OCI-LY3 (cell line): ENCODE data around the gene EHF.

Experiments used
- H2AFZ ChIP-seq: fragments of 200-600, 300-600 bp; shearing (Covaris generic); 2 replicates; pipeline ENCODE4 v1.6.0; 2014; ENCODE audit warnings: antibody characterized with exemption, low read depth, low read length
- H3K27ac ChIP-seq: fragments of 200-600, 300-600 bp; sonication (generic); 2 replicates; pipeline ENCODE4 v1.5.1; 2014; ENCODE audit warnings: mild to moderate bottlenecking, low read length, moderate library complexity, mixed read lengths
- H3K27me3 ChIP-seq: fragments of 200-600, 300-600 bp; sonication (generic); 2 replicates; pipeline ENCODE4 v1.6.1; 2014; ENCODE audit warnings: low read depth, low read length, mixed read lengths
- H3K36me3 ChIP-seq: fragments of 200-600, 300-600 bp; sonication (generic); replicated peaks from 2 replicates; pipeline ENCODE3; 2014; ENCODE audit warnings: low read depth, low read length, mixed read lengths
- H3K4me1 ChIP-seq: fragments of 300-600, 200-600 bp; sonication (generic); 2 replicates; pipeline ENCODE4 v1.6.1; 2014; ENCODE audit warnings: low read length, mixed read lengths
- H3K4me2 ChIP-seq: fragments of 200-600, 300-600 bp; sonication (generic); 2 replicates; pipeline ENCODE4 v1.6.1; 2014; ENCODE audit warnings: low read length, mixed read lengths
- H3K4me3 ChIP-seq: fragments of 300-600, 200-600 bp; sonication (generic); 2 replicates; pipeline ENCODE4 v1.5.1; 2014; ENCODE audit warnings: antibody characterized with exemption, mild to moderate bottlenecking, low read length, moderate library complexity
- H3K79me2 ChIP-seq: fragments of 300-600, 200-600 bp; shearing (Covaris generic); 2 replicates; pipeline ENCODE4 v1.6.1; 2014; ENCODE audit warnings: mild to moderate bottlenecking, low read length, mixed read lengths
- H3K9ac ChIP-seq: fragments of 300-600, 200-600 bp; shearing (Covaris generic); 2 replicates; pipeline ENCODE4 v1.6.0; 2014; ENCODE audit warnings: mild to moderate bottlenecking, low read length, moderate library complexity
- H3K9me3 ChIP-seq: fragments of 200-600, 300-600 bp; shearing (Covaris generic); 2 replicates; pipeline ENCODE4 v1.6.1; 2014; ENCODE audit warnings: low read length, mixed read lengths; ENCODE audit not compliant: insufficient read depth
- H4K20me1 ChIP-seq: fragments of 200-600, 300-600 bp; sonication (generic); 2 replicates; pipeline ENCODE4 v1.6.1; 2016; ENCODE audit warnings: low read length, mixed read lengths; ENCODE audit not compliant: insufficient read depth
- EZH2phosphoT487 ChIP-seq: fragments of 200-600 bp; shearing (Covaris generic); IDR thresholded peaks from 2 replicates; pipeline ENCODE4 v1.6.1; 2018; ENCODE audit warnings: antibody characterized with exemption, mixed run types, low read depth
- TF ChIP-seq, protein P1 (sequence below): fragments of 200-600, 300-600 bp; sonication (generic); IDR thresholded peaks from 2 replicates; pipeline ENCODE4 v1.5.1; 2014; ENCODE audit warnings: antibody characterized with exemption, low read length, low read depth

Gene EHF

DNA sequence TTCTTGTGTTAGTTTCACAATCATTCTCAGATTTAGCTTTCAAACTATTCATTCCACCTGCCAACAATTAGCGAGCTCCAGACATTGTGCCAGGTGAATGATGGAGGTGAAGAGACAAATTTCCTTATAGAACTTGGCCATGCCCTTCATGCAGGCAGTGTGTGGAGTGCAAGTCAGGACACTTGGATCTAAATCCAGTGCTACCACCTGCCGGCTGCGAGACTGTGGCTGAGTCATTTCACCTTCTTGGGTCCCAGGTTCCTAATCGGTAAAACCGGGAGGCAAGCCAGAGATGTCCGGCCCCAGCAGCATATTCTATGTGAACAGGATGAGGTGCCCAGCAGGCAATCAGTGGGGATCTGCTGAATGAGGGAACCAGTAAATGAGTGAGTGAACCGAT, 18.6 kb upstream of the EHF start:
- H3K27ac ChIP-seq, result no peak overlapping the region
- H3K4me1 ChIP-seq, result peaks cover 37% of the 10 kb centered on the region
- H4K20me1 ChIP-seq, result no peaks in the 10 kb centered on the region
- no peak for TF ChIP-seq EZH2phosphoT487
- TF ChIP-seq, protein P1, sequence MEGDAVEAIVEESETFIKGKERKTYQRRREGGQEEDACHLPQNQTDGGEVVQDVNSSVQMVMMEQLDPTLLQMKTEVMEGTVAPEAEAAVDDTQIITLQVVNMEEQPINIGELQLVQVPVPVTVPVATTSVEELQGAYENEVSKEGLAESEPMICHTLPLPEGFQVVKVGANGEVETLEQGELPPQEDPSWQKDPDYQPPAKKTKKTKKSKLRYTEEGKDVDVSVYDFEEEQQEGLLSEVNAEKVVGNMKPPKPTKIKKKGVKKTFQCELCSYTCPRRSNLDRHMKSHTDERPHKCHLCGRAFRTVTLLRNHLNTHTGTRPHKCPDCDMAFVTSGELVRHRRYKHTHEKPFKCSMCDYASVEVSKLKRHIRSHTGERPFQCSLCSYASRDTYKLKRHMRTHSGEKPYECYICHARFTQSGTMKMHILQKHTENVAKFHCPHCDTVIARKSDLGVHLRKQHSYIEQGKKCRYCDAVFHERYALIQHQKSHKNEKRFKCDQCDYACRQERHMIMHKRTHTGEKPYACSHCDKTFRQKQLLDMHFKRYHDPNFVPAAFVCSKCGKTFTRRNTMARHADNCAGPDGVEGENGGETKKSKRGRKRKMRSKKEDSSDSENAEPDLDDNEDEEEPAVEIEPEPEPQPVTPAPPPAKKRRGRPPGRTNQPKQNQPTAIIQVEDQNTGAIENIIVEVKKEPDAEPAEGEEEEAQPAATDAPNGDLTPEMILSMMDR, result no peak
- H3K4me3 ChIP-seq, result no peak overlapping the region
- H3K4me2 ChIP-seq, result no peak overlapping the region
- H3K9ac ChIP-seq, result no peak overlapping the region
- H2AFZ ChIP-seq, result no peak overlapping the region
- H3K27me3 ChIP-seq, result no peaks in the 10 kb centered on the region
- H3K36me3 ChIP-seq, result no peaks in the 10 kb centered on the region
- H3K79me2 ChIP-seq, result no peaks in the 10 kb centered on the region
- no peaks in the 10 kb centered on the region for H3K9me3 ChIP-seq

DNA sequence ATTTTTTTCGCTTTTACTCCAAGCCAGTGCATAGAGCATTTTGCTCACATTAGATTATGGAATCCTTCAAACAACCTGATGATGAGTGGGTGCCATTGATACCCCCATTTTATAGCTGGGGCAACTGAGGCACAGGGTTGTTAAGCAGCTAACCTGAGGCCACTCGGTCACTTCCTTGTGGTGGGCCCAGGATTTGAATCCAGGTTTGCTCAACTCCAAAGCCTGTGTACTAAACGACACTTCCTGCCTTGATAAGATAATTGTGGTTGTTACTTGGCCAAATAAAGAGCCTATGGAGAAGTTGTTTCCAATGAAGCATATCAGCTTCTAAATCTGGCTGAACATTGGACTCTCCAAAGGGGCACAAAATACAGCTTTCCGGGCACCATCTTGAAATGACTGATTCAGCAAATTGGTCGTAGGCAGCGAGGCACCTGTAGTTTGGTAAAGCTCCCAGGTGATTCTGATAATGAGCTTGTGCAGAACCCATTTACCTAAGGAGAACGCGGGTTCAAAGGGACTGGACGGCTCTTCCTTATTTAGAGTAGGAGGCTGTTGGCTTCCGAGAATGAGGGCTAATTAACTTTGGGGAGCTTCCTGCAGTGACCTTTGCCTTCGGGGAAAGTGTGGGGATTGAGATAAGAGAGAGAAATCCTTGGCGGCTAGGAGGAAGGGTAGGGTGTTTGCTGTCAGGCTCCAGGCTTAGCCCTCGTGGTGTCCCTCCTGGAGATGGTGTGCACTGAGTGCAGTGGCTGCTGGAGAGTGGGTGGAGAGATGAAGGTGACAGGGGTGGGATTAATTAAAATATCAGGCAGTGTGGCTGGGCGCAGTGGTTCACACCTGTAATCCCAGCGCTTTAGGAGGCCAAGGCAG, 17.5 kb upstream of the EHF start:
- no peak overlapping the region for H3K4me3 ChIP-seq
- H3K9me3 ChIP-seq, result no peaks in the 10 kb centered on the region
- H3K9ac ChIP-seq, result no peak overlapping the region
- no peak for TF ChIP-seq EZH2phosphoT487
- no peaks in the 10 kb centered on the region for H3K27me3 ChIP-seq
- no peak overlapping the region for H3K27ac ChIP-seq
- H3K4me2 ChIP-seq, result no peak overlapping the region
- H2AFZ ChIP-seq, result no peak overlapping the region
- H4K20me1 ChIP-seq, result no peaks in the 10 kb centered on the region
- no peaks in the 10 kb centered on the region for H3K79me2 ChIP-seq
- H3K4me1 ChIP-seq, result peaks cover 37% of the 10 kb centered on the region
- no peaks in the 10 kb centered on the region for H3K36me3 ChIP-seq

DNA sequence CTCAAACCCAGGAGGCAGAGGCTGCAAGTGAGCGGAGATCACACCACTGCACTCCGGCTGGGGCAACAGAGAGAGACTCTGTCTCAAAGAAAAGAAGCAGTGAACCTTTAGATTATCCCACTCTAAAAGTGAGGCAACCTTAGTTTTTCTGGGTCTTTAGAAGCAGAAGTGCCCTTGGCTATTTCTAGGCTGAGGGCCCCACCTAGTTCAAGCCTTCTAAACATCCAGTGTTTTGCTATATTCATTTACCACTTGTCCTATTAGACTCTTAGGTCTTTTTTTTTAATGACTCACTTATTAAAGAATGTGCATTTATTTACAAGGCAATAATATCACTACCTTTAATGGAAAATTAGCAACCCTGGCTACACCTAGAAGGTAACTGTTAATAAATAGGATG, 16.7 kb upstream of the EHF start:
- Histone ChIP-seq H3K4me1 (peaks cover 35% of the 10 kb centered on the region), H3K27ac (no peak overlapping the region), H3K27me3 (no peaks in the 10 kb centered on the region), H3K79me2 (no peaks in the 10 kb centered on the region), H3K9me3 (no peaks in the 10 kb centered on the region), H3K4me3 (no peak overlapping the region), H4K20me1 (no peaks in the 10 kb centered on the region), H3K4me2 (no peak overlapping the region), H3K9ac (no peak overlapping the region), H2AFZ (no peak overlapping the region), H3K36me3 (no peaks in the 10 kb centered on the region)
- no peak for TF ChIP-seq EZH2phosphoT487
- TF ChIP-seq, protein P1, result no peak

DNA sequence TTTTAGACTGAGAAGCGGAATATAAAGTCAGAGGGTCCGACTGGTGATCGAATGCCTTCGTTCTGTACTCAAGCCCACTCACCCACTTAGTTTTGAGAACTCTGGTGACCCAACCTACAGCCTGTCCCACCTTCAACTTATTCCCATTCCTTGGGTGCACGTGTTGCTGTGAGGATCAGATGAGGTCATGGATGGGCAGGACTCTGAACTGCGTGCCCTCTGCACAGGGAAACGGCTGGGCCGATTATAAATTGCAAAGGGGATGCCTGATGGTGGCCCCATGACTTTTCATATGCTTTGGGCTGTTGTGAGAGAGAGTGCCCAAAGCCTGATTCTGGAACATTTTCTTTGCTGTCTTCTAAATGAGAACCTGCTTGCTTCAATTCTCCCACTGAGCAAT, 16.0 kb upstream of the EHF start:
- H3K27me3 ChIP-seq, result no peaks in the 10 kb centered on the region
- no peaks in the 10 kb centered on the region for H3K79me2 ChIP-seq
- H3K4me2 ChIP-seq, result no peak overlapping the region
- H3K36me3 ChIP-seq, result no peaks in the 10 kb centered on the region
- H3K27ac ChIP-seq, result no peak overlapping the region
- H4K20me1 ChIP-seq, result no peaks in the 10 kb centered on the region
- H3K9ac ChIP-seq, result no peak overlapping the region
- H3K4me1 ChIP-seq, result peaks cover 27% of the 10 kb centered on the region
- H3K4me3 ChIP-seq, result no peak overlapping the region
- H2AFZ ChIP-seq, result no peak overlapping the region
- TF ChIP-seq, protein P1, result no peak
- no peak for TF ChIP-seq EZH2phosphoT487
- no peaks in the 10 kb centered on the region for H3K9me3 ChIP-seq
